ENCODE measurements around the gene NOL4L.

Gene NOL4L

GRCh38 chr20:32501709-32502108, 83.4 kb downstream of the NOL4L start:
- H3K4me1 ChIP-seq (ENCODE audit: control insufficient read depth in 1 of 2, insufficient read depth in 1 of 2, low read depth in 1 of 2, low read length in 1 of 2): peaks cover 31 to 33% of the 10 kb centered on the region in 2 experiments
- H3K4me3 ChIP-seq (ENCODE audit: low read depth in 1 of 2, low read length in 1 of 2): no peak overlapping the region
- H3K27me3 ChIP-seq: no peaks in the 10 kb centered on the region
- no peaks in the 10 kb centered on the region for H3K9me3 ChIP-seq
- H3K36me3 ChIP-seq: no peaks in the 10 kb centered on the region
- TF ChIP-seq, protein P1, sequence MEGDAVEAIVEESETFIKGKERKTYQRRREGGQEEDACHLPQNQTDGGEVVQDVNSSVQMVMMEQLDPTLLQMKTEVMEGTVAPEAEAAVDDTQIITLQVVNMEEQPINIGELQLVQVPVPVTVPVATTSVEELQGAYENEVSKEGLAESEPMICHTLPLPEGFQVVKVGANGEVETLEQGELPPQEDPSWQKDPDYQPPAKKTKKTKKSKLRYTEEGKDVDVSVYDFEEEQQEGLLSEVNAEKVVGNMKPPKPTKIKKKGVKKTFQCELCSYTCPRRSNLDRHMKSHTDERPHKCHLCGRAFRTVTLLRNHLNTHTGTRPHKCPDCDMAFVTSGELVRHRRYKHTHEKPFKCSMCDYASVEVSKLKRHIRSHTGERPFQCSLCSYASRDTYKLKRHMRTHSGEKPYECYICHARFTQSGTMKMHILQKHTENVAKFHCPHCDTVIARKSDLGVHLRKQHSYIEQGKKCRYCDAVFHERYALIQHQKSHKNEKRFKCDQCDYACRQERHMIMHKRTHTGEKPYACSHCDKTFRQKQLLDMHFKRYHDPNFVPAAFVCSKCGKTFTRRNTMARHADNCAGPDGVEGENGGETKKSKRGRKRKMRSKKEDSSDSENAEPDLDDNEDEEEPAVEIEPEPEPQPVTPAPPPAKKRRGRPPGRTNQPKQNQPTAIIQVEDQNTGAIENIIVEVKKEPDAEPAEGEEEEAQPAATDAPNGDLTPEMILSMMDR (IDR thresholded peaks at IDR 0.05): no peak
- H3K27ac ChIP-seq: no peak overlapping the region

- Histone ChIP-seq H3K4me3 (ENCODE audit: low read depth in 1 of 2, low read length in 1 of 2) (no peak overlapping the region), H3K9me3 (no peaks in the 10 kb centered on the region), H3K4me1 (ENCODE audit: control insufficient read depth in 1 of 2, insufficient read depth in 1 of 2, low read depth in 1 of 2, low read length in 1 of 2) (peaks cover 20 to 24% of the 10 kb centered on the region in 2 experiments), H3K27me3 (no peaks in the 10 kb centered on the region), H3K27ac (no peak overlapping the region), H3K36me3 (no peaks in the 10 kb centered on the region)
- TF ChIP-seq, protein P1 (IDR thresholded peaks at IDR 0.05): no peak
Observed at GRCh38 chr20:32497589-32498224, 87.4 kb downstream of the NOL4L start.

DNA sequence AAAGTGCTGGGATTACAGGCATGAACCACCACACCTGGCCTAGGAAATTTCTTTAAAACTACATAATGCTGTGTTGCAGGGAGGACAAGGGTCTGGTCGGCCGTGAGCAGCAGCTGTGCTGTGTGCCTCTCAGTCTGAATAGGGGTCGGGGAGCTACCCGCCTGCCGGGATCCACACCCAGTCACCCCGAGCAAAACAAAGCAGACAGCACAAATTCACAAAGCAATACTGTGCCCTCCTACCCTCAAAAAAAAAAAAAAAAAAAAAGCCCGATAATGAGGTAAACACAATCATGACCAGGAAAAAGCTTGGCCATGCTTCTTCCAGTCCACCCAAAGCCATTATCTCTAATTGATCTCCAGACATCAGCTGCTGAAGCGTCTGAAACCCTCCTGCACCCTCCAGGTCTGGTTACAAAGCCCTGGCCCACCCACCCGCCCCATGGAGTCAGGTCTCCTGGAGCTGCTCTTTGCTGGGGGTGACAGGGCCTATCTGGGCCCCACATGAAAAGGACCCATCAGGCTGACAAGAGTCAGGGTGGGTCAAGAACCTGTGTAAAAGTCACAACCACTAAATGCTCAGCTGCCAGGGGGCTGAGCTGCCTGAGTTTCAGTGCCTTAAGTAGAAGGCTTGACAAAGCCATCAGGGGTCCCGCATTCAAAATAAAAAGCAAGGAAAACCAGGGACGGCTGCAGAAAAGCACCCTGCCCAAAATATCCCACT, 88.2 kb downstream of the NOL4L start:
- Histone ChIP-seq H3K27me3 (no peaks in the 10 kb centered on the region), H3K36me3 (no peaks in the 10 kb centered on the region), H3K4me1 (ENCODE audit: control insufficient read depth in 1 of 2, insufficient read depth in 1 of 2, low read depth in 1 of 2, low read length in 1 of 2) (peaks cover 20 to 24% of the 10 kb centered on the region in 2 experiments), H3K9me3 (no peaks in the 10 kb centered on the region), H3K27ac (no peak overlapping the region), H3K4me3 (ENCODE audit: low read depth in 1 of 2, low read length in 1 of 2) (no peak overlapping the region)
- TF ChIP-seq, protein P1 (IDR thresholded peaks at IDR 0.05): no peak

DNA sequence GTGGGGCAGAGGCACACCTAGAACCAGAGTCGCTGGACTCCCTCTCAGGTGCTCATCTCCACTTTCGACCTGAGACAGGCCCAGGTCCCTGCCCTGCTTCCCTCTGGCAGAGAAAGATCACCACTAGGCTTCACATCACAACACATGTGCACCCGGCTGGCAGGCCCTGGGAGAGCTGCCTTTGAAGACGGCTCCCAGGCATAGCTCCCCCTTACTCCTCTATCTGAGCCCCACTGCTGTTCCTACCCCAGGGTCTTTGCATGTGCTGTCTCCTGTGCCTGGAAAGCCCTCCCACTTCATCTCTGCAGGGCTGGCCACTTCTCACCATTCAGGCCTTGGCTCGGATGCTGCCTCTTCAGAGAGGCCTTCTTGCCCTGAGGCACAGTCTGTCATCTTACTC, 89.2 kb downstream of the NOL4L start:
- Histone ChIP-seq H3K9me3 (no peaks in the 10 kb centered on the region), H3K4me1 (ENCODE audit: control insufficient read depth in 1 of 2, insufficient read depth in 1 of 2, low read depth in 1 of 2, low read length in 1 of 2) (peaks cover 20 to 24% of the 10 kb centered on the region in 2 experiments), H3K27me3 (no peaks in the 10 kb centered on the region), H3K27ac (no peak overlapping the region), H3K4me3 (ENCODE audit: low read depth in 1 of 2, low read length in 1 of 2) (no peak overlapping the region), H3K36me3 (no peaks in the 10 kb centered on the region)
- TF ChIP-seq, protein P1 (IDR thresholded peaks at IDR 0.05): no peak

DNA sequence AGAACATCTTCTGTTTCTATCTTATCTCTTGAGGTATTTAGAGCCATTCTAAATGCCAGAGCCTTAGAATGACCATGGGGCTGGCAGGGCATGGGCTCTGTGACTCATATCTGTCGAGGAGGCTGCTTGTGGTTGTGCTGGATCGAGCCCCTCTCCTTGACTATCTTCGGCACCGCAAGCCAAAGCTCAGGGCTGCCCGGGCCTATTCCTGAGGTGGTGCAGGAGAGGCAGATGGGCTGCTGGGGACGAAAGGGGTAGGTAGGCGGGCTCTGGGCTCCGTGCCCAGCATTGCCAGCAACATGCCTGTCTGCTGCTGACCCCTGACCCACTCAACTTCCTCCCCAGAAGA, 89.9 kb downstream of the NOL4L start:
- no peaks in the 10 kb centered on the region for H3K36me3 ChIP-seq
- H3K4me1 ChIP-seq (ENCODE audit: control insufficient read depth in 1 of 2, insufficient read depth in 1 of 2, low read depth in 1 of 2, low read length in 1 of 2): peaks cover 20 to 24% of the 10 kb centered on the region in 2 experiments
- TF ChIP-seq, protein P1 (IDR thresholded peaks at IDR 0.05): no peak
- no peak overlapping the region for H3K27ac ChIP-seq
- no peak overlapping the region for H3K4me3 ChIP-seq (ENCODE audit: low read depth in 1 of 2, low read length in 1 of 2)
- H3K9me3 ChIP-seq: no peaks in the 10 kb centered on the region
- no peaks in the 10 kb centered on the region for H3K27me3 ChIP-seq
